ENCODE data around the gene DUOX1.
"Not testable (repeated sequence)": the region's sequence is repeated elsewhere in the genome, so short reads cannot be mapped to it uniquely, and the experiment has no call there.

The DUOX1 gene

GRCh38 chr15:45129651-45130129 lies at the start of gene DUOX1, which contains the start of gene DUOXA1:
Gene DUOX1 (plus strand): TSS chr15:45129994. CDS start chr15:45131967, 1,973 bp downstream.
Gene DUOXA1 (minus strand): TSS chr15:45129879. CDS start chr15:45123014, 6,865 bp downstream.
- no peak for DNase-seq

- DNase-seq, result not testable (repeated sequence)
These were observed 49.2 kb upstream of the DUOX1 start for GRCh38 chr15:45080593-45080992.

GRCh38 chr15:45082412-45082811 lies 47.4 kb upstream of the DUOX1 start:
- not testable (repeated sequence) for DNase-seq

DNA sequence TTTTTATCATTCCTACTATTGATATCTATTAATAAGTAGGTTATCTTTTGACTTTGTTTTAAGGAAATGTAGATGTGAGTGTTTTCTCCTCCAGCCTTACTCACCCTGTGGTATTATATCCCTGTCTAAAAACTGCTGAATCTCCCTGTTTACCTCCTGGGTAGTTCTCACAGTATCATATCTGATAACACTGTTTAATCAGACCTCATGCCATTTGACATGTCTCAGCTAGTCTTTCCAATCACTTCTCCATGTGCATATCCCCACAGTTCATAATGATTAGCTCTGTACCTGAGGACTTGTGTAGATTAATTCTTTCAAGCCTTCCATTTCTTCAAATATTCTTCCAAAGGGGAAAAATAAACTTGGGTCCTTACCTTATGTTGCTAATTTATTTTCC lies 46.6 kb upstream of the DUOX1 start:
- DNase-seq, result no peak

DNA sequence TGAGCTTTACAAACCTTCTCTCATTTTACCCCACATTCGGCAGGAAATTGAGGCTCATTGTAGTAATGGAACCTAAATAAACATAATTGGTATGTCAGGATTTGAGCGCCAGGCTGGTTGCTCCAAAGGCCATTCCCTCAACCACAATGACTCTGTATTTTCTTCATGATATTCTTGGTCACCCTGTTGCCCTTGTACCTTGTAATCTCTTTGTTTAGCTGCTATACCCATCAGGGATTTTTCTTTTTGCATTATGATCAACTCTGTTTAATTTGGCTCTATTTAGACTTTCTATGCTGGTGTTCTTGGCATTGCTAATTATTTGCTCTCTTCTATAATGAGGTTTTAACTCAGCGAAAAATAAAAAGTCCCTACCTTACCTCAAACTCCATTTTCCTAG lies 45.6 kb upstream of the DUOX1 start:
- DNase-seq, result no peak

DNA sequence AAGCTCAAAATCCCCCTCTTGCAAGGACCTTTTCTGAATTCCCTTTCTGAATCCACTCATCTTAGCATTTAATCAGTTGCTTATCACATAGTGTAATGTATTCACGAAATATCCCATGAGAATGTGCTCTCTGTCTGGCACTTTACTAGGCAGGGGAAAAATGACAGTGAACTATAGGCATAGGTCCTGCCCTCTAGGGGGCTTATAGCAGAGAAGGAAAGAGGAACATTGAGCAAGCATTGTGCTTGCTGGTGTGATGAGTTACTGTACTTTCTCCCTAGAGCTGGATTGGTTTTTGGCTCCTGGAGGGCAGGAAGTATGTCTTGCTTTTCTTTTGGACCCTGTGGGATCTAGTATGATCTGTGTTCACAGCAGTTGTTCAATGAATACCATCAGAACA lies 42.3 kb upstream of the DUOX1 start:
- DNase-seq, result no peak

- no peak for DNase-seq
These were observed 40.7 kb upstream of the DUOX1 start for GRCh38 chr15:45088801-45089711.

- no peak for DNase-seq
These were observed 40.0 kb upstream of the DUOX1 start for GRCh38 chr15:45089712-45090373.

DNA sequence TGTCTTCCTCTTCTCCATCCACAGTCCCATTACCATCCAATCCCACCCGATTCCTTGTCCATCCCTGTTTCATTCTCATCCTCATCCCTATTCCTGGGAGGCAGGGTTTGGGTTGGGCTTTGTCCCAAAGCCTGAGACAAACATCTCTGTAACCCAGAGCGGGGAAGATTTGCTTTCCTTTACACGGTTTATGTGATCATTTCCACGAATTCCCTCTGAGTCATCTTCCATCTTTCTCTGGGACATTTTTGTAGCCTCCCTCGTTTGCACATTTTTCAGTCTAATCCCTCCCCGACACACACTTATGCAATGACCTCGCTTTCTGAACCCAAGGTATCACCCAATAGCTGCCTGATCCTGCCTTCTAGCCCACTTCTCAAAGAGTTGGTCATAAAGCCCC lies 38.6 kb upstream of the DUOX1 start:
- no peak for DNase-seq

GRCh38 chr15:45091576-45091975 lies 38.2 kb upstream of the DUOX1 start:
- no peak for DNase-seq

GRCh38 chr15:45093013-45093412 lies 36.8 kb upstream of the DUOX1 start:
- DNase-seq, result peak; percentile 15

- DNase-seq, result no peak
These were observed 36.0 kb upstream of the DUOX1 start for GRCh38 chr15:45093622-45094357.

GRCh38 chr15:45094358-45094730 lies 35.5 kb upstream of the DUOX1 start:
- no peak for DNase-seq

DNA sequence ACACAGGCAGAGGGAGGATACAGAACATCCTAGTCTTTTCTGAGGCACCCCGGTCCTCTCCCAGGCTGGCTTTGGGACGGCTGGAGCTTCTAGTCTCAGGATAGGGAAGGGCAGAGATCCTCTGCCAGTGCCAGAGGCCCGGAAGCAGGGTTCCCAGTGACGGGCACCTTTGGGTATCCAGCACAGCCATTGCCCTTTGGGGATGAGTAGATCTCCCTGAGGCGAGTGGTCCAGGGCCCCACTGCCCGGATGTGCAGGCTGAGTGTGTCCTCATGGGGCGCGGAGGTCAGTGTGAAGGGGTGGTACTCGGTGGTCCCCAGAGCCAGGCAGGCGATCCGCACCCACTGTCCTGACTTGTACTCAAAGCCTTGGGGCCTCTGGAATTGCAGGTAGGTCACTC lies 34.1 kb upstream of the DUOX1 start:
- DNase-seq, result no peak

GRCh38 chr15:45097466-45097865 lies 32.3 kb upstream of the DUOX1 start:
- DNase-seq, result no peak

- DNase-seq, result no peak
These were observed 30.1 kb upstream of the DUOX1 start for GRCh38 chr15:45099549-45100165.

- DNase-seq, result no peak
These were observed 28.7 kb upstream of the DUOX1 start for GRCh38 chr15:45100884-45101625.

- DNase-seq, result no peak
These were observed 28.0 kb upstream of the DUOX1 start for GRCh38 chr15:45101749-45102148.

DNA sequence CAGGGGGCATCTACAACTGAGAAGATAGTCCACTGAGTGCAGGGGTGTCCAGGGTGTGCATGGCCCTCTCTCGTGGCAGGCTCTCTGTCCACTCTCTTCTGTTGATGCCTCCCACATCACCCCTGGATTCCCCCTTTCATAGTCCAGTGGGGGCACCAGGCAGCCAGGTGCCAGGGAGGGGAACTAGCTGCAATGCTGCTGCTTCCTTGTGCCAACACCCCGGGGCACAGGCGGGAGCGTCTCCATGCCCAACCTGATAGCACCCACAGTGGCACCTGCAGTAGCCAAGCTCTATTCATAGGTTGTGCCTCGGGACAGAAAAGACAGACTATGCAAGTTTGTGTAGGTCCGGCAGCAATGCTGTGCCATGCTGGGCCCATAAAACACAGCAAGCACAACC lies 27.6 kb upstream of the DUOX1 start:
- DNase-seq, result no peak

GRCh38 chr15:45104170-45104569 lies 25.6 kb upstream of the DUOX1 start:
- not testable (repeated sequence) for DNase-seq

GRCh38 chr15:45105586-45105985 lies 24.2 kb upstream of the DUOX1 start:
- DNase-seq, result no peak

Measured in suppressor macrophage treated with lipopolysaccharide for 4 hours (primary cell).